Measurements from ENCODE around the gene ZSWIM8.

Gene ZSWIM8

GRCh38 chr10:73798927-73799560, 13.6 kb downstream of the ZSWIM8 start:
- DNase-seq = no peak

DNA sequence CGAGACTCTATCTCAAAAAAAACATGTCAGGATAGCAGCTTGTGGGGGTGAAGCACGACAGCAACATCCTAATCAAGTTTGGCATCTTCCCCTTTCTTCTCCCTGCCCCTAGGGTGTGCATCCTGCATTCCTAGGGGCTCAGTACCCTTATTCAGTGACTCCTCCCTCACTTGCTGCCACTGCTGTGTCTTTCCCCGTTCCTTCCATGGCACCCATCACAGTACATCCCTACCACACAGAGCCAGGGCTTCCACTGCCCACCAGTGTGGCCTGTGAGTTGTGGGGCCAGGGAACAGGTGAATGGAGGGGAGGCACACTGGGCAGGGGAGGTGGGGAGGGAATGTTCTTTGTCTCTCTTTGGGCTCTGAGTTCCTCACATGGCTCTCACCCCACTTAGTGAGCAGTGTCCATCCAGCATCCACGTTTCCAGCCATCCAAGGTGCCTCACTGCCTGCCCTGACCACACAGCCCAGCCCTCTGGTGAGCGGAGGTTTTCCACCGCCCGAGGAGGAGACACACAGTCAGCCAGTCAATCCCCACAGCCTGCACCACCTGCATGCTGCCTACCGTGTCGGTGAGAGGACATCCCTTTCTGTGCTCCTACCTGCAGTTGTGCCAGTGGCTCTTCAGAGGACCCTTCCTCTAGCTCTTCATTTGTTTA, 14.6 kb downstream of the ZSWIM8 start:
- DNase-seq = no peak

GRCh38 chr10:73800560-73801252, 15.3 kb downstream of the ZSWIM8 start:
- DNase-seq = no peak

GRCh38 chr10:73801253-73801590, 15.8 kb downstream of the ZSWIM8 start:
- no peak for DNase-seq

GRCh38 chr10:73802276-73802991, 17.0 kb downstream of the ZSWIM8 start:
- no peak for DNase-seq

DNA sequence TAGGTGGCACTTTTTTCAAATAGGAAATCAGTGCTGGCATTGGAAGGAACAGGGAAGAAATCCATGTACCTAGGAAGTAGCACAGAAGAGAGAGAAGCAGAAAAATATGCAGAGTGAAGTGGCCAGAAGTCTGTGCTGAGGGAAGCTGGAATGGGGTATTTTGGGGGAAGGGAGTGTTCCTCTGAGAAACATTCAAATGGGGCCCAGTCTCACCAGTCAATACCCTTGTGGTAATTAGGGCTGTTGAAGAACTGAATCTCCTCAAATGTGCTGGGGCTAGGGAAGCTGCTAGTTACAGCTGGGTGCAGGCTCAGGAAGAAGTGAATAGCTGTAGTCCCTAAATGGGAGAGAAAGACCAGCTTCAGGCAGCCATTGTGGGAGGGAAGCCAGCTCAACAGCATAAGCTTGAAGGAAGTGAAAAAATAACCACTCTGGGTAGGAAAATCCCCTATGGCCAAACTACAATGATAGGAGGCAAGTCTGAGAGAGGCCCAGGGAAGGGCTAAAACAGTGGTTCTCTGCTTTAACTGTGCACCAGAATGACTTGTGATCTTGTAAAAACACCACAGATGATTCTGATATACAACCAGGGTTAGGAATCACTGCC, 18.4 kb downstream of the ZSWIM8 start:
- no peak for DNase-seq

GRCh38 chr10:73806176-73806950, 21.0 kb downstream of the ZSWIM8 start:
- no peak for DNase-seq

- no peak for DNase-seq
Observed at GRCh38 chr10:73807471-73807870, 22.1 kb downstream of the ZSWIM8 start.

DNA sequence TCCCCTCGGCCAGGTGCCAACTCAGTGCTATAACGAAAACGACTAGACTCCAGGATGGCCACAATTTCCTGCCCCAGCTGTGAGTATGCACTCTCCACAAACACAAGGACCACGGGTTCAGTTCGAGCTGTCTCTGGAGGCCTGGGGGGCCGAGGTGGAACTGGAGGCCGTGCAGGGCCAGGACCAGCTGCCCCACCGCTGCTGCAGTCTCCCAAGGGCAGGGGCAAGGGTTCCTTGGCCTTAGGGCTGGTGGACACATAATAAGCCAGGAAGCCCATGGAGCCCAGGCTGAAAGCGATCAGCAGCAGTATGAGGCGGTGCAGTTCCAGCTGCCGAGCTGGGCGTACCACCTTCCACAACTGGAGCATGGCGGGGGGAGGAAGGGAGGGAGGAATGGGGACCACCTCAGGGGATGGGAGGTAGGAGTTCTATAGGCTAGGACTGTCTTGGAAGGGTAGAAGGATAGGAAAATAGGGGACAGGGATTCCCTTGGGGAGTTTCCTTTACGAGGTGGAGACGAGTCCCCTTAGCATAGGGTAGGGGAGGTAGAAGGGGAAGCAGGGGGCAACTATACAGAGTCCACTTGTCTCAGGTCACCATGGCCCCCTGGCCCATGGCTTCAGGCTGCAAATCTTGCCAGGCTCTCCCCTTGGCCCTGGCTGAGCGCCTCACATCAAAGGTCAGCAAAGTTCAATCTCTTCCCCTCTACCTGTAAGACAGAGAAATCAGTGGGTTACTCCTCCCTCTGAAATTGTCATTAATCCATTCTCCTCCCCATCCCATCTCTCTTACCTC, 22.8 kb downstream of the ZSWIM8 start:
- no peak for DNase-seq

DNA sequence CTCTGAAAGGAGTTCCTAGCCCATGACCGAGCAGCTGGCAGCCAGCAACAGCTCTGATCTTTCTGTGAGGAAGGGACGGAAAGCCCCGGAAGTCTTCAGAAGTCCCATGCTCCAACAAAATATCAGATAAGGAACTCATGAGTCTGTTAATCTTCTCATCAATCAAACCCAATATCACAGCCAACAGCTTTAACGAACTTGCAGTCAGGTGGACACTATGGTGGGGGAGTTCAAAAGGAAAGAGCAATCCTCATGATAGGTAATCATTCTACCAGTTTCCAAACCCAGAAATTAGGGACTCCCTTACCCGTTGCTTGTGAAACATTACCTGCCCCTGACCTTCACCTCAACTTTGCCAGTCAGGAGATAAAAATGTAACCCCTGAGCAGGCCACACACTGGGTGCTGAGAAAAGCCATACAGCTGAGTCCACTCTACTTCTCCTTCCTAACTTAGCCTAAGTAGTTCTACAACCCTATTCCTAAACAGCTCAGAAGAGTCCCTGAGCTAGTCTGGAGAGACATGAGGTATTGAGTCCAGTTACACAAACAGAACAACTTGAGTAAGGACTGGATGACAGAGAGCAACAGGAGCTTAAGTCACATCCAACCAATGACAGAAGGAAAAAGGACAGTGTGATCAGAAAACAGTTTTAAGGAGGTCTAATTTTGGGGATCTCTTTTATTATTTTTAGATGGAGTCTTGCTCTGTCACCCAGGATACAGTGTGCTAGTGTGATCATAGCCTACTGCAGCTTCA, 23.8 kb downstream of the ZSWIM8 start:
- DNase-seq = no peak

DNA sequence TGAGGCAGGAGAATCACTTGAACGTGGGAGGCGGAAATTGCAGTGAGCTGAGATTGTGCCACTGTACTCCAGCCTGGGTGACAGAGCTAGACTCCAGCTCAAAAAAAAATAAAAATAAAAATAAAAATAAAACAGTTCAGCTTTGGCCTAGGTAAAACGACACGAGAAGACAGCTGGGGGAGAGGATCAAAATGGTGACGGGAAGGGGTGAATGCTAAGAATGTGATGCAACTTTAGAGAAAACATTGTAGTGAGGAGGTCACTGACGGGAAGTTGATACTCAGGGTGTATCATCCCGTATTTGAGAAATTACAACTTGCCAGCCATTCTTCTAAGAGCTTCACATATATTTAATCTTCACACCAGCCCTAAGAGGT, 24.9 kb downstream of the ZSWIM8 start:
- DNase-seq = no peak

DNA sequence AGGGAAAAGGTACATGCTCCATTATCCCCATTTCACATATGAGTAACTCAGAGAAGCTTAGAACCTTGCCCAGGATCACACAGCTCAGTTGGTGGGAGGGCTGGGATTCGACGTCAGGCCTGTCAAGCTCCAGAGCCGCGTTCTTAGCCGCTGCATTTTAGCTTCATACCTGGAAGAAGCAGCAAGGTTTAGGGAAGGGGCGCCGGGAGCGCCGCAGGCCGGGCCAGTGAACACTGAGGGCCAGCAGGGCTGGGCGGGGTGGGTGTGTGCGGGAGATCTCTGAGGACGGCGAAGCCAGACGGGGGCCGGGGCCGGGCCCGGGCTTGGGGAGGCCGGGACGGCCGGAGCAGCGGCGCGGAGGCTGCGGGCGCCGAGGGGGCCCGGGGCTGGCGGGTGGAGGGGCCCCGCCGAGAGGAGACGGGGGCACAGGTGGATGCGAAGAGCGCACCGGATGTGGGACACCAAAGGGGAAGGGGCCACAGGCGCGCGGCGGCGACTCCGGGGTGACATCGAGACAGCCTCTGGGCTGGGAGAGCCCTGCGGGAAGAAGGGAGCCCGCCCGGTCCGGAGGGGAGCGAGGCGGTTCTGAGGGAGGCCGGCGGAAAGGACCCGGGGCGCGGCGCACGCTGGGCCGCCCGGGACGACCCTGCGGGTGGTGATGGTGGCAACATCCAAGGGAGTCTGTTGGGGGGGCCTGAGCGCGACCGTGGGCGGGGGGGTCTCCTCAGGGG, 25.5 kb downstream of the ZSWIM8 start:
- DNase-seq = peak; percentile 24

DNA sequence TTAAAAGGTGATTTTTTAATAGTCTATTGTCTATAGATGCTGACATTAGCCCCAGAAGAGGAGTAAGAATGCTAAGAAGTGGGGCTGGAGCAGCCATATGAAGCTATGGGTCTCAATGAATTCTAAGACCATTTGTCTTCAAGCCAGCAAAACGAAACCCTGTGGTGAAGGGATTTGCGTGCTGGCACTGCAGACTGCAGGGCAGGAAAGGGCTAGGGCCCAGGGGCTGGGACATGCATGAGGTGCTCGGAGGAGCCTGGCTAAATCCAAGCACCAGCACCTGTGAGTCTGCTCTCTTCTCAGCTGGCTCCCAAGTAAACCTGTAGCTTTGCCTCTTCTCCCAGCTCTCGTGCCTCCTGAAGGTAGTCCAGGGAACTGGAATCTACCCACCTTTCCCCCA, 27.3 kb downstream of the ZSWIM8 start:
- DNase-seq = no peak

DNA sequence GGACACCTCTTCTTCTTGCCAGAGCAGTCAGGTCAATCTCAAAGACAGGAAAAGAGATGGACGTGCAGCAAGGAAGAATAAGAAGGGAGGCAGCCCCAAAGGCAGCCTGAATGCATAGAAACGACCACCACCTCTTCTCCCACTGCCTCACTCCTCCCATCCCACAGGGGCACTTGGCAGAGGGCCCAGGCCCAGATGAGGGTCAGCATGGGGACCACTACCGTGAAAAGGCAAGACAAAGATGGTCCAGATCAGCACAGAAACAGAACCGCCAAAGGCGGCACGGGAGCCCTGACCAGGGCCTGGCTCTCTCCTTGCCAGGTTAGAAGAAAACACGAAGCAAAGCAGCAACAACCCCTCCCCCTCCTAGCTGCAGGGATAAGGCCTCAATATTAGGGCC, 27.9 kb downstream of the ZSWIM8 start:
- no peak for DNase-seq

DNA sequence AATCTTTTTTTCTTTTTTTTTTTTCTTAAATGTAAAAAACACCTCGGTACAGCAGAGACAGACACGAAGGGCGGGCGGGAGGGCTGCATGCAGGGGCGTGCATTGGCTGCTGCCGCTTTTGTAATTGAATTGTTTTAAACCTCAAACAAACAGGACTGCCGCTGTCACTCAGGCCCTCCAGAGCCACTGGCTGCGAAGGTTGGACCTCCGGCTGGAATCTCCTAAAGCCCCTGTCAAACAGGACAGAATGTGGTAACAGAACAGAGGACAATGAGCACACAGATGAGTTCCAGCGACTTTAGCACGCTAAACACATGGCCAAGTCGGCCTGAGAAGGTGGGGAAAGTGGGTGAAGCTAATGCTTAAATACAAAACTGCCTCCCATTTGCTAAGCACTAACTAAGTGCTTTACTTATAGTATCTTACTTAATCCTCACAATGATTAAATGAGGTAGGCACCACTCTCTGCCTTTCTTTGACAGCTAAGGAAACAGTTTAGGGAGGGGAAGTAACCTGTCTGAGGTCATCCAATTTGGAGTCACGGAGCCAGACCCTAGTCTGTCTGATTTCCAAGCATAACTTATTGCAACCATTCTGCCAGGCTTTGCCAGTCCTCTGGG, 29.0 kb downstream of the ZSWIM8 start:
- DNase-seq = no peak

- no peak for DNase-seq
Observed at GRCh38 chr10:73814896-73815718, 29.7 kb downstream of the ZSWIM8 start.

- DNase-seq = no peak
Observed at GRCh38 chr10:73815719-73816030, 30.3 kb downstream of the ZSWIM8 start.

DNA sequence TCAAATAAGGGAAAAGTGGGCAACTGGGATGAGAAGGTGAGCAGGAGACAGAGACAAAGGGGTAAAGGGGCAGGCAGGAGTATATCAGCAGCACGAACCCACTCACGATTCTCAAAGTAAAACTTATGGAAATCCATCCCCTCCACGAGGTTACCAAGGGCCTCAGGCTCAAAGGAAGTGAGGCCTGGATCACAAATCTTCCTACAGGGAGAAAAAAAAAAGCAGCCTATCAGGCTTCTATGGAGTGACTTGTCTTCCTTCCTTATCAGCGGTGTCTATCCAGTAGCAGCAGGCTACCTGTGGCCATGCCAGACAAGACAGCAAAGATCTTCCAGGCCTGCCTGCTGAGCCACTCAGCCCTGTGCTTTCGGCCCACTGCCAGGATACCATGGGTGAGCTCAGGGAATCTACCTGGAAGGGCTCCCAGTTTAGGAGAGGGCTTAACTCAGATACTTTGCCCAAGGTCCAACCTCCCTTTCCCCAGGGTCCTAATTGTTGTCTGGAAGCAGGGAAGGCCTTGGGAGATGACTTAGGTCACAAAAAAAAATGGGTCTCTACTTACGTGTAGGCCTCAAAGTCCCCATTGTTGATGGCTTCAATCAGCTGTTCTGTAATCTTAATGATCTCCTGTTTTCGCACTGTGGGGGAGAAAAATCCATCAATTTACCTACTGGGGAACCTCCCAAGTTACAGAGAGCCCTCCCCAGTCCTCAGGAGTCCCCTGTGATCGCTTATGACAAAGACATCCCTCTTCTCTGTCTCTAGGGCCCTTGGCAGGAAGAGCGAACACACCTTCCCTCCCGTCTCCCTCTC, 31.7 kb downstream of the ZSWIM8 start:
- no peak for DNase-seq
